Retinal pigment epithelial cell (primary cell): ENCODE measurements around the gene EFCAB9.

Source experiments
- DNase-seq: peaks from one replicate; pipeline ENCODE4 v3.0.0-alpha.2; 2010; ENCODE audit warnings: low read depth
- H3K4me3 ChIP-seq: 2 replicates; pipeline ENCODE4 v1.5.1; 2011; ENCODE audit warnings: mild to moderate bottlenecking, low read length, control low read depth, moderate library complexity
- TF ChIP-seq, protein P1 (sequence below): conservative IDR thresholded peaks from 2 replicates; pipeline ENCODE4 v1.5.1; 2011; ENCODE audit warnings: low read depth, low read length, control low read depth, inconsistent platforms

EFCAB9 gene

DNA sequence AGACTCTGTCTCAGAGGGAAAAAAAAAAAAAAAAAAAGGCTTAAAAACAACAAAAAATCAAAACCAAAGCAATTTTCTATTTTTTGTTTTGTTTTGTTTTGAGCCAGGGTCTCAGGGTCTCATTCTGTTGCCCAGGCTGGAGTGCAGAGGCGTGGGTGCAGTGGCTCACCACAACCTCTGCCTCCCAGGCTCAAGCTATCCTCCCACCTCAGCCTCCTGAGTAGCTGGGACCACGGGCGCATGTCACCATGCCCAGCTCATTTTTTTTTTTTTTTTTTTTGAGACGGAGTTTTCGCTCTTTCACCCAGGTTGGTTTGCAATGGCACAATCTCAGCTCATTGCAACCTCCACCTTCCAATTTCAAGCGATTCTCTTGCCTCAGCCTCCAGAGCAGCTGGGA is 11.7 kb upstream of the EFCAB9 start:
- TF ChIP-seq, protein P1, sequence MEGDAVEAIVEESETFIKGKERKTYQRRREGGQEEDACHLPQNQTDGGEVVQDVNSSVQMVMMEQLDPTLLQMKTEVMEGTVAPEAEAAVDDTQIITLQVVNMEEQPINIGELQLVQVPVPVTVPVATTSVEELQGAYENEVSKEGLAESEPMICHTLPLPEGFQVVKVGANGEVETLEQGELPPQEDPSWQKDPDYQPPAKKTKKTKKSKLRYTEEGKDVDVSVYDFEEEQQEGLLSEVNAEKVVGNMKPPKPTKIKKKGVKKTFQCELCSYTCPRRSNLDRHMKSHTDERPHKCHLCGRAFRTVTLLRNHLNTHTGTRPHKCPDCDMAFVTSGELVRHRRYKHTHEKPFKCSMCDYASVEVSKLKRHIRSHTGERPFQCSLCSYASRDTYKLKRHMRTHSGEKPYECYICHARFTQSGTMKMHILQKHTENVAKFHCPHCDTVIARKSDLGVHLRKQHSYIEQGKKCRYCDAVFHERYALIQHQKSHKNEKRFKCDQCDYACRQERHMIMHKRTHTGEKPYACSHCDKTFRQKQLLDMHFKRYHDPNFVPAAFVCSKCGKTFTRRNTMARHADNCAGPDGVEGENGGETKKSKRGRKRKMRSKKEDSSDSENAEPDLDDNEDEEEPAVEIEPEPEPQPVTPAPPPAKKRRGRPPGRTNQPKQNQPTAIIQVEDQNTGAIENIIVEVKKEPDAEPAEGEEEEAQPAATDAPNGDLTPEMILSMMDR: no peak
- no peak for DNase-seq
- no peak overlapping the region for H3K4me3 ChIP-seq

DNA sequence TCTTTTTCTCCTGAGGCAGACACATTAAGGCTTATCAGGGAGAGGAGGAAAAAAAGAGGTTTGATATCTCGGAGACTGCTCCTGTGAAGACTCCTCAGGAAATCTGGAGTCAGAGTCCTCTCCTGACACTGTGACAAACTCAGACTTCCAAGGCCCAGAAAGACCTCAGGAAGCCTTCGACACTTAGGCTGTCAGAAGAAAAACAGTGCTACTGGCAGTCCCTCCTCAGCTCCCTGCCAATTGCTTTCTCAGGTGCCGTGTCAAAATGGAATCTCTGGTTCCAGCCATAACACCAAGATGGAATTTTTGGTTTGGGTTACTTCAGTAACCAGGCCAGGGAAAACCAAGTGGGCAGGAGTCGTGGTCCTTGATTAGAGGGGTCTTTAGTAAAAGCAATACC is 10.1 kb upstream of the EFCAB9 start:
- DNase-seq: no peak
- TF ChIP-seq, protein P1: no peak
- H3K4me3 ChIP-seq: no peak overlapping the region

DNA sequence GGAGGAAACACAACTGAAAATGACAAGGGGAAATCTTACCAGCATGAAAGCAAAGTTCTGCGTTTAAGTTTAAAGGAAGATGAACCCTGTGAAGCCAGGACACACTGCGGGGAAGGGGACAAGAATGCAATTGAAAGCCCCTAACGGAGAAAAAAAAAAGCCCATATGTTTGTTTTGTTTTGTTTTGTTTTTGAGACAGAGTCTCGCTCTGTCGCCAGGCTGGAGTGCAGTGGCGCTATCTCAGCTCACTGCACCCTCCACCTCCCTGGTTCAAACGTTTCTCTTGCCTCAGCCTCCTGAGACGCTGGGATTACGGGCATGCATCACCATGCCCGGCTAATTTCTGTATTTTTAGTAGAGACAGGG is 8.9 kb upstream of the EFCAB9 start:
- no peak for DNase-seq
- TF ChIP-seq, protein P1: no peak
- no peak overlapping the region for H3K4me3 ChIP-seq

DNA sequence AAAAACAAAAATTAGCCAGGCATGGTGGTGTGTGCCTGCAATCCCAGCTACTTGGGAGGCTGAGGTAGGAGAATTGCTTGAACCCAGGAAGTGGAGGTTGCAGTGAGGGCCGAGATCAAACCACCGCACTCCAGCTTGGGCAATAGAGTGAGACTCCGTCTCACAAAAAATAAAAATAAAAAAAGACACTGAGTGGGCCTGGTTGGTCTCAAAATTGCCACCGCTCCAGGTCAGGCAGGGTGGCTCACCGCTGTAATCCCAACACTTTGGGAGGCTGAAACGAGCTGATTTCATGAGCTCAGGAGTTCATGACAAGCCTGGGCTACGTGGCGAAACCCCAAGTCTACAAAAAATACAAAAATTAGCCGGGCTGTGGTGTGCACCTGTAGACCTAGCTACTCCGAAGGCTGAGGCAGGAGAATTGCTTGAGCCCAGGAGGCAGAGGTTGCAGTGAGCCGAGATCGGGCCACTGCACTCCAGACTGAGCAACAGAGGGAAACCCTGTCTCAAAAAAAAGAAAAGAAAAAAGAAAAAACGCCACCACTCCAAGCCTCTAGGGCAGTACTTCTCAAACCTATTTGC is 7.8 kb upstream of the EFCAB9 start:
- peak overlapping the region; percentile 87 for H3K4me3 ChIP-seq
- TF ChIP-seq, protein P1: no peak
- DNase-seq: no peak

DNA sequence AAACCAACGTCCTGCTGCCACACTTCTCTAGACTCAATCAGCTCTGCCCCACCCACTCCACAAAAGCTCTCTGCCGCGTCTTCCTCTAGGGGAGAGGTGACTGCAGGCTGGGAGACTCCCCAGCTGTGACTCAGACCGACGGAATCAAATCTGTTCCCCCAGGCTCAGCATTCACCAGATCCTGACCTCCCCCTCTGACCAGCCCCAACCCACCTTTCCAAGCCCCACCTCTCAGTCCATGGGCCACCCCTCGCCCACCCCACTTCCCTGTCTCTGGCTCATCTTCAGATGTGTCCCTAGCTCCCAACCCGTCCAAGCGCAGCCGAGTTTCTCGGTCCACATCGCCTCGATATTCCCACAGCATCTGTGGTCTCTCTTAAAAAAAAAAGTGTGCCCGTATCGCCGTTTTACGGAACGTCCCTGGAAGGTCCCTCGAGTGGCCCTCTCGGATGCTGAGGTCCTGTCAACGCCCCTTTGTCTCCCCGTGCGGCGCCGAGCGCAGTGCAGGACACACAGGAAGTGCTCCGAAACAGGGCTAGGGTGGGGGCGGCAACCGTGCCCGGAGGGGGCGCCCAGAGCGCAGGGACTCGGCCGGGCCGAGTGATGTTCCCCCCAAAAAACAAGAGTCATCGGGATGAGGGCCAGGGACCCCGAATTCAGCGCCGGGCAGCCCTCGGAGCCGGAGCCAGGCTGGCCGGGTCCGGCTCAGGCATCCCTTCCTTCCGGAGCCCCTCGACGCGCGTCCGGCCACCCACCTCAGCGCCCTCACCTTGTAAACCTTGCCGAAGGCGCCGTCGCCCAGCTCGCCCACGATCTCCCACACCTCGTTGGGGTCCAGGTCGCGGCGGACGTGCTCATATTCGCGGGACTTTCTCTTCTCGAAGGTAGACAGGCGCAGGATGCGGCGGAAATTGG is 6.6 kb upstream of the EFCAB9 start:
- no peak for DNase-seq
- TF ChIP-seq, protein P1: no peak
- H3K4me3 ChIP-seq: peak overlapping the region; percentile 87

DNA sequence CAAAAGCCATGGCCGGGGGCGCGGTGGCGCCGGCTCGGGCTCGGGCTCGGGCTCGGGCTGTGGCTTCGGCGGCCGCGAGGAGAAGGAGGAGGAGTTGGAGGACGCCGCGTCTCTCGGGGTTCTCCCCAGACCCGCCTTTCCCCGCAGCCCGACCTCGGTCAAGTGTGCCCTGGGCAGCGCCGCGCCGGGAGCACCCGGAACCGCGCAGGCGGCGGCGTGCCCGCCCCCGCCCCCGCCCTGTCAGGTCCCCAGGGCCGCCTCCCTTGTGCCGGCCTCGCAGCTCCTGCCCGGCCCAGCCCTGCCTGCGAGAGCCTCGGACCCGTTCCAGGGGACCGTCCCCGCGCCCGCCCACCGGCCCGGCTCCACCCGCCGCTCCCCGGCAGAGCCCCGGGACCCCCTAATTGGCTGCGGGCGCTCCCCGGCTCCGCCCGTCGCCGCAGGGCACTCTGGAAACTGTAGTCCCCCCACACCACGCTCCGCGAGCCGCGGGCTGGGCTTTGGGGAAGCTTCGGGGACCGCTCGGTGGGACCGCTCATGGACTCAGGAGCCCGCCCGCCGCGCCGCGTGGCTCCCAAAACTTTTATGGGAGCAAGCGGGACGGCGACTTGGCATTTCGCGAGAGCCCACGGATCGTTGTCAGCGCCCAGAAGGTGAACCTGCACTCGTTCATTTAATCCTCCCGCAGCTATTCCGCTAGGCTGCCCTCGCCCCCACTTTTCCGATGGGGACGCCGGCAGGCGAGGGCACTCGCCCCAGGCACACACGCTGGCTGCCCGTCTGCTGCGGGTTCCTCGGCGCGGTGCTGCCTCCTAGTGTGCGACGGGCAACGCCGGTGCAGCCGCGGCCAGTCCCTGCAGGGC is 5.7 kb upstream of the EFCAB9 start, which contains the start of gene STK10:
STK10 (minus strand) TSS at position 192 of the 860 bp plus-strand sequence; CDS start at position 10, 182 bp downstream.
- peak; percentile 71 for DNase-seq
- H3K4me3 ChIP-seq: peak within 1 kb of the TSS; percentile 87
- TF ChIP-seq, protein P1: peak; percentile 77
